Activated T-cell treated with anti-CD3 and anti-CD28 coated beads, Interleukin-2, amount 50 U/mL, for 1 hour (primary cell): ENCODE measurements around the gene RPTOR.
A peak's percentile ranks its signal among the peaks of the same experiment; 100 is the strongest.

Experiments
- DNase-seq: peaks from one replicate; pipeline ENCODE4 v3.0.0-alpha.2; 2020

Gene RPTOR

GRCh38 chr17:80668375-80669148, 123.9 kb downstream of the RPTOR start:
- no peak for DNase-seq

DNA sequence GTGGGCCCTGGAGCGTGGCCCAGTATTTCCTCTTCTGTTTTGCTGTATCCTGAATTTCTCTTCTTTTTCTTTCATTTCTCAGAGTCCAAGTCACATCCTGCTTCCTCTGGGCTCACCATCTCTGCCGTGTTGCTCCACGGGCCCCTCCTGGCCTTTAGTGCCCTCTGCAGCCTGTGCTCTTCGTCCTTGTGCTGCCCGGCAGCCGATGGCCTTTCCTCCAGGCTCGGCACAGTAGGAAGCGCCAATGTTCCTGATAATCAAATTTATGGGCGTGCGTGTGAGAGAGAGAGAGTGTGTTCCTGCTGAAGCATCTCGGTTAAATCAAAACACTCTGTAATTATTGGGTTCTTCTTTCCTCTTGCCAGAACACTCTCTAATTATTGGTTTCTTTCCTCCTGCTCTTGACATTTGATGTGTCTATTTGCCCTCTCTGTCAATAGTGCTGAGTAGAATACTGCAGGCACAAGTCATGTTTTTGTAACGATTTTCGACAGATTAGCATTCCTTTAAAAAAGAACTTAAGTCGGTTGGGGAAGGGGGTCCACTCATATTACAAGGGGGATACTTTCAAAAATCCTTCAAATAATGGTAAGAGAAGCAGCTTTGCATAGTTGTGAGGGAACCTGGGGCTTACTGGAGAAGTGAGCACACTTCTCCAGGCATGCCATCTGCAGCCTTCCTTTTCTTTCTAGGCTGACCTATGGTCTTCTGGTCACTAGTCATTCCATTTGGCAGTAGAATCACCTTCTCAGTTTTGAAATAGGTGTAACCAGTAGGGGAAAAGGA, 126.6 kb downstream of the RPTOR start:
- no peak for DNase-seq

GRCh38 chr17:80671825-80672110, 127.1 kb downstream of the RPTOR start:
- no peak for DNase-seq

DNA sequence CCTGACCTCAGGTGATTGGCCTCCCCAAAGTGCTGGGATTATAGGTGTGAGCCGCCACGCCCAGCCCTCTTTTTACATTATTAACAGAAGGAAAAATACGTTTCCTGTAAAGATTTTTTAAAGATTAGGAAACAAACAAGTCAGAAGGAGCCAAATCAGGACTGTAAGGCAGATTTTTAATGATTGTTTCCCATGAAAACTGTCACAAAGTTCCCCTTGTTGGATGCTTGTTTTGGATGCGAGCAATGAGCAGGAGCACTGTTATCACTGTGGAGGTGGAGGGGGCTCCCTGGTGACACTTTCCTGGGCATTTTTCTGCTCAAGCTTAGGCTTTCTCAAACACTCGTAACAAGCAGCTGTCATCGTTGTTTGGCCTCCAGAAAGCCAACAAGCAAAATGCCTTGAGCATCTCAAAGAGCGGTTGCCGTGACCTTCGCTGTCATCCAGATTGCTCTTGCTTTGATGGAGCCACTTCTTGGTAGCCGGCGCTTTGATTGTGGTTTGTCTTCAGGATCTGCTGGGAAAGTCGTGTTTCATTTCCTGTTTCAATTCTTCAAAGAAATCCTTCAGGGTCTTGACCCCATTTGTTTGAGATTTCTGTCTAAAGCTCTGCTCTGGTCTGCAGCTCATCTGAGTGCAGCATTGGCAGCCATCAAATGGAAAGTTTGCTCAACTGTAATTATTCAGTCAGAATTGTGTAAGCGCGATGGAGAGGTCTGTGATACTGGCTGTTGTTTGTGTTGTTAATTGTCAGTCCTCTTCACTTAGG, 128.7 kb downstream of the RPTOR start:
- DNase-seq = no peak

DNA sequence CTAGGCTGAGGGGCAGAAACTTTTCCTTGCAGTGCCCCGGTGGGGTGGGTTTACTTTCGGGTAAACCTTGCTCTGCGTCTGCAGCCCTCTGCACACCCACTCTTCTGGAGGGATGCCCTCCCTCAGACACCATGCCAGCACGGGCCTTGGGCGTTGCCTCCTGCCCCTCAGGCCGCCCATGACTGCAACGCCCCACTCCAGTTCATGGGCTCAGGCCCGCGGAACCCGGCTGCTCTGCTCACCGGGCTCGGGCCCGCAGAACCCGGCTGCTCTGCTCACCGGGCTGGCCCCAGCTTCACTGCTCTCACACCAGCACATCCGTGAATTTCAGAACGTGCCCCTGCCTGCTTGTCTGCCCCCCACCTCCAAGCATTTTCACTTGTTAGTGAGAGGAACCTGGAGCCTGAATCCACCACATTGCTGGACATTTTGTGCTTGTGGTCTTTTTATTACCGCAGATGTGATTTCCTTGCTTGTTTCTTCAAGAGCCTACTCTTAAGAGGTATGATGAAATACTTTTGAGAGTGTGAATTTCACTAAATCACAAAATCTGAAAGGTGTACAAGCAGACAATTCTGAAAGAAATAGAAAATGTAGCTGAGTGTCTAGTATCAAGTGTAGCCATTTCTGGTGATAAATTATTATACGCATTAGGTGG, 130.9 kb downstream of the RPTOR start:
- DNase-seq = no peak

- DNase-seq = no peak
Observed at GRCh38 chr17:80676096-80676466, 131.4 kb downstream of the RPTOR start.

DNA sequence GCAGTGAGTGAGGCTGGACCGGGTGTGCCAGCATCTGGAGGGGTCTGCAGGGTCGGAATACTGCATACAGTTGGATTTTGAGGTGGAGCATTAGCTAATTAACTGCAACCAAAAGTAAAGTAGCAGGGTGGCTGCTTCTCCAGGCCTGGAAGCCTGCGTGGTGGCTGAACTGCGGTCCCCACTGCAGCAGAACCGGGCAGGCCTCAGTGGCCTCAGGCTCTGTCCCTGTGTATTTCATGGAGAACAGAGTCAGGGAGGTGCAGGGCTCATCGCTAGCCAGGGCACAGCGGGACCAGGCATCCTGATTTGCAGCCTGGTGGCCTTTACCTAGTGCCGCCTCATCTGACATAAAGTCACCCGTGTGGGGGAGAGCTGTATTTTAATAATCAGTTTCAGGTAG, 131.9 kb downstream of the RPTOR start:
- no peak for DNase-seq

- DNase-seq = no peak
Observed at GRCh38 chr17:80677214-80677756, 132.6 kb downstream of the RPTOR start.

- no peak for DNase-seq
Observed at GRCh38 chr17:80679816-80680215, 135.2 kb downstream of the RPTOR start.

- no peak for DNase-seq
Observed at GRCh38 chr17:80681215-80681614, 136.6 kb downstream of the RPTOR start.

DNA sequence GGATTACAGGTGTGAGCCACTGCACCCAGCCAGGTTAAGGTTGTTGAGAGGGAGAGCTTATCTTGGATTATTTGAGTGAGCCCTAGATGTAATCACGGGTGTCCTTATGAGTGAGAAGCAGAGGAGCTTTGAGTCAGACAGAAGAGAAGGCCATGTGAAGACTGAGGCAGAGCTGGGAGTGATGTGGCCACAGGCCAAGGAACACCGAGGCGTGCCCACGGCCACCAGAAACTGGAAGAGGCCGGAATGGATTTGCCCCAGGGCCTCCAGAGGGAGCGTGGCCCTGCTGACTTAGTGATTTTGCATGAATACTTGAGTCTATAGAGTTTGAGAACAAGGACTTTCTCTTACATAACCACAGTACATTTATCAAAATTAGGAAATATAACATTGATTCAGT, 137.7 kb downstream of the RPTOR start:
- peak; percentile 15 for DNase-seq

GRCh38 chr17:80683625-80684104, 139.0 kb downstream of the RPTOR start:
- no peak for DNase-seq

GRCh38 chr17:80687839-80688238, 143.2 kb downstream of the RPTOR start:
- DNase-seq = no peak

GRCh38 chr17:80689129-80689619, 144.5 kb downstream of the RPTOR start:
- DNase-seq = no peak

DNA sequence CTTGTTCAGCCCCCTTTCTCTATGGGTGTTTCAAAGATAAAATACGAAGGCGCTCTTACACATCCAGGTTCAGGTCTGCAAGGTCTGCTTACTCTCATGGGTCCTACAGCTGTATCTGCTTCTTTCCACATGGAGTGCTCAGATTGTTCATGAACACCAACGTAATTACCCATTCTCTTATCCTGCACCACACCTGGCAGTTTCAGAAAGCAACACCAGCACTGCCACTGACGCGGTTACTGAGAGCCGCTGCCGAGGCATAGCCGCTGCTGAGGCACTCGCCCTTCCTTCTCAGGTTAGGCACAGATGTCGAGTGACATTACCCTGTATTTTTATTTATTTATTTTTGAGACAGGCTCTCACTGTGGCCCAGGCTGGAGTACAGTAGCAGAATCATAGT, 147.1 kb downstream of the RPTOR start:
- no peak for DNase-seq

- no peak for DNase-seq
Observed at GRCh38 chr17:80692931-80693467, 148.4 kb downstream of the RPTOR start.

DNA sequence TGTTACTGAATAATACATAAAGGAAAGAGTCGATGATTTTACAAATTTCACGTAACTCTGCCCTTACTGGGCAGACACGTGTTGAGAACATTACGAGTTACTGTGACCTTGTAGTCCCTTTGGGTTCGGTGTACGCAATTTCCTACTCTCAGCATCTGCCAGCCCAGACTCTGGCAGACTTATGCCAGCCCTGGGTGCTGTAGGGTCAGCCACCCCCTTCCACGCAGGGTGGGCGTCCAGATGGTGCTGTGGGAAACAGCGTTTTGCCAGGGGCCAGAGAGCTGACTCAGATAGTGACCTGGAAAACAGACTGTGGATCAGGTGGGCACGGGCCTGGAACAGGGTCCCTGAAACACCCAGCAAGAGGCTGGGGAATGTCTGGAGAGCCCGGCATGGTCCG, 148.9 kb downstream of the RPTOR start:
- no peak for DNase-seq

DNA sequence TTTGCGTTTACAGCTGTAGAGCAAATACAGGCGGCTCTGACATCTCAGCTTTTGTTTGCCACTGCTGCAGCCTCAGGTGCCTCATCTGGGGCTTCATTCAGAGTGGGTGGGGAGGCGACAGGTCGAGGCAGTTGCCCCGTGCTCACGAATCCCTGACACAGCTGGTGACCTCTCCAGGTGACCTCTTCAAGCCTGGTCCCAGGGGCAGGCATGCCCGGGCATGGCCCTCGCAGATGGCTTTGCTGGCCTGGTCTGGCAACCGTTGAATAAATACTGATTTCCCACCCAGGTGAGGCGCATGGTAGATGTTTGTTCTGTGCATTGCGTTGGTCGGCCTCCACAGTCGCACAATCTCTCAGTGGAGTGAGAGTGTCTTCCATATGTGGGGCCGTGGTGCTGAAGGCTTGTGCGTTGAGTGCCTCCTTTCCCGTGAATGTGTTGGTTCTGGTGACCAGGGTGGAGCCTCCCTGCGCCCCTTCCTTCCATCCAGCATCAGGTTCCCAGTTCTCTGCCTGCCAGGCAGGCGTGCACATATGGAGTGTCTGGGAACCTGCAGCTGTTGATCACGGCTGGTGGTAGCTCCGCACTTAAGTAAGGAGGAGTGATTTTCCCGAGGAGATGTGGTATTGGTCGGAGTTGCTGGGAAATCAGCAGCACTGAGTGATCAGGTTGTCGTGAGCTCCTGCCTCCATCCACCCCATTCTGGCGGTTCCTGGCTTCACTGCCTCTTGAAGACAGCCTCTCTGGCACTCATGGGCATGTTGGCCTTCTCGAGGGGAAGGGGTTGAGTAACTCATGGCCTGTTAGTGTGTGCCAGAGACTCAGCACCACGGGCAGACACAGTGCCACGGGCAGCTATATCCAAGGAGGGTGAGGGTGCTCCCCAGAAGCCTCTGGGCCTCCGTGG, 149.7 kb downstream of the RPTOR start:
- DNase-seq = no peak

DNA sequence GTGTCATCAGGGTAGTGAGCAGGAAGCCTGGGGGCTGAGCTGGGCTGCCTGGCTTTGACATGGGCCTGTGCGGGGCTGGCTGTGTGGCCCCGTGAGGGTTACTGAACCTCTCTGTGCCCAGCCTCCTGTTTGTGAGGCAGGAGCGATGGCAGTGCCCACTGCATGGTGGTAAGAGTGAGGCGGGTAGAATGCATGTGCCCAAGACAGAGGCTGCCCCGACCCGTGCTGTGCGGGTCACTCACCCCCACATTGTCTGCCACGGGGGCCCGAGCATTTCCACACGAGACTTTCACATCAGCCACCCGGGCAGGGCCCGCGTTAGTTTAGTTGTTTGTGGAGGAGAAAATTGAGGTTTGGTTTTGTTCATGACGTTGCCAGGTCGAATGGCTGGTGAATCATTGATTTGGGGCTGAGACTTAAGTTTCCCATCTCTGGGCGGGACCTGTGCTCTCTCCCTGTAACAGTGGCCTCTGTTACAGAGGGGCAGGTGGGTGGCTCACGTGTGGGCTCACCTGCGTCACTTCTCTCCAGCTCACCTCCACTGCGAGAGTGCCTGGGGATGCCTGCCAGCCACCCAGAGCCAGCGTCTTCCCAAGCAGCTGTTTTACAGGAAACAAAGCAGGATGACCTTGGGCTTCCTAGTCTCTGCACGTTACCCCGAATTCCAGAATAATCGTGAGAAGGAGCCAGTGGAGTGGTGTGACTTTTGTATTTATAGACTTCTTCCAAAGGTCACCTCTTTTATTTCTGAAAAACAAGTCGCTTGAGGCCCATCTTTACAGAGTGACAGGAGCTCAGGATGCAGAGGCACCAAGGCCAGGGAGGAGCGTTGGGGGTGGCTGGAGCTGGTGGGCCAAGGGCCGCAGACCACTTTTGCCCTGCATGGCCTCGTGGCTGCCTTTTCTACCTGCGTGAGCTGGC, 150.6 kb downstream of the RPTOR start:
- DNase-seq = no peak

GRCh38 chr17:80695979-80696378, 151.3 kb downstream of the RPTOR start:
- DNase-seq = no peak
